Measurements from ENCODE around the gene MYMX.
"Not testable (repeated sequence)": the region's sequence is repeated elsewhere in the genome, so short reads cannot be mapped to it uniquely, and the experiment has no call there.

The MYMX gene

GRCh38 chr6:44216677-44217331 lies at the start of gene MYMX:
Gene MYMX (plus strand): TSS chr6:44216926. CDS start chr6:44217472, 546 bp downstream.
- peak; percentile 75 for DNase-seq

- DNase-seq: no peak
Measured at GRCh38 chr6:44167567-44167966, 49.2 kb upstream of the MYMX start.

GRCh38 chr6:44169154-44169553 lies 47.6 kb upstream of the MYMX start:
- no peak for DNase-seq

- DNase-seq: no peak
Measured at GRCh38 chr6:44169886-44170570, 46.7 kb upstream of the MYMX start.

GRCh38 chr6:44171899-44172546 lies 44.7 kb upstream of the MYMX start:
- no peak for DNase-seq

GRCh38 chr6:44172731-44173500 lies 43.8 kb upstream of the MYMX start:
- peak; percentile 85 for DNase-seq

- no peak for DNase-seq
Measured at GRCh38 chr6:44176130-44176761, 40.5 kb upstream of the MYMX start.

GRCh38 chr6:44176762-44177509 lies 39.8 kb upstream of the MYMX start:
- no peak for DNase-seq

- DNase-seq: no peak
Measured at GRCh38 chr6:44177691-44178423, 38.9 kb upstream of the MYMX start.

GRCh38 chr6:44178424-44179071 lies 38.2 kb upstream of the MYMX start:
- DNase-seq: no peak

- no peak for DNase-seq
Measured at GRCh38 chr6:44179072-44179536, 37.6 kb upstream of the MYMX start.

- DNase-seq: no peak
Measured at GRCh38 chr6:44179648-44180047, 37.1 kb upstream of the MYMX start.

GRCh38 chr6:44180406-44180805 lies 36.3 kb upstream of the MYMX start:
- no peak for DNase-seq

- no peak for DNase-seq
Measured at GRCh38 chr6:44180886-44181285, 35.8 kb upstream of the MYMX start.

- DNase-seq: not testable (repeated sequence)
Measured at GRCh38 chr6:44181784-44182183, 34.9 kb upstream of the MYMX start.

GRCh38 chr6:44182911-44183390 lies 33.8 kb upstream of the MYMX start:
- DNase-seq: no peak

- no peak for DNase-seq
Measured at GRCh38 chr6:44183783-44184182, 32.9 kb upstream of the MYMX start.

GRCh38 chr6:44185356-44185755 lies 31.4 kb upstream of the MYMX start:
- DNase-seq: peak; percentile 19

GRCh38 chr6:44185953-44186634 lies 30.6 kb upstream of the MYMX start:
- DNase-seq: peak; percentile 40

- DNase-seq: no peak
Measured at GRCh38 chr6:44186635-44187025, 30.1 kb upstream of the MYMX start.

All from NCI-H69 (cell line).